IMR-90 (cell line): ENCODE data around the gene MTPN. TPM values are rescaled to one million over a fixed set of nuclear protein-coding genes. Genes with fewer than 3 reads are reported as not detected.

Source experiments
- ATAC-seq: fragments of 200-7000 bp; cut with Tn5 transposase; 2 replicates; pipeline ENCODE4 v1.9.1; 2020; ENCODE audit warnings: low read depth, mild to moderate bottlenecking, moderate library complexity
- BruUV-seq: library from RNA; stranded (reverse); fragments of 400-500 nt; replicated peaks from 2 replicates; lab custom pipeline; 2021; lab: Mats Ljungman, UMichigan
- CTCF ChIA-PET: fragments of 300-600 bp; formaldehyde crosslinking; extraction: SDS; loops from one replicate; lab custom pipeline; 2021; ENCODE audit warnings: antibody characterized with exemption; lab: Yijun Ruan, JAX
- POLR2A ChIA-PET: fragments of 300-600 bp; sonication (Branson Sonifier 250); formaldehyde crosslinking; loops from one replicate; lab custom pipeline; 2022; ENCODE audit warnings: antibody characterized with exemption; ENCODE audit not compliant: unreplicated experiment; lab: Charles Lee
- DNase-seq: peaks from one replicate; pipeline ENCODE4 v3.0.0; 2013
- H2AFZ ChIP-seq: replicated peaks from 2 replicates; pipeline ENCODE3; 2013; ENCODE audit warnings: low read length, mild to moderate bottlenecking; ENCODE audit not compliant: poor library complexity
- H2AK5ac ChIP-seq: 2 replicates; pipeline ENCODE4 v1.6.1; 2013; ENCODE audit warnings: low read depth, low read length, inconsistent platforms
- H2AK9ac ChIP-seq: replicated peaks from 2 replicates; pipeline ENCODE3; 2013; ENCODE audit warnings: mild to moderate bottlenecking, low read depth, low read length, moderate library complexity; ENCODE audit not compliant: poor library complexity
- H2BK120ac ChIP-seq: 2 replicates; pipeline ENCODE4 v1.6.1; 2013; ENCODE audit warnings: low read depth, low read length, inconsistent platforms
- H2BK15ac ChIP-seq: 3 replicates; pipeline ENCODE4 v1.6.1; 2013; ENCODE audit warnings: low read depth, low read length, inconsistent platforms
- H2BK20ac ChIP-seq: 2 replicates; pipeline ENCODE4 v1.6.1; 2013; ENCODE audit warnings: low read depth, mild to moderate bottlenecking, inconsistent platforms, low read length, moderate library complexity
- H2BK5ac ChIP-seq: 2 replicates; pipeline ENCODE4 v1.6.1; 2013; ENCODE audit warnings: mild to moderate bottlenecking, low read depth, low read length, inconsistent platforms; ENCODE audit not compliant: poor library complexity, severe bottlenecking
- H3K14ac ChIP-seq: replicated peaks from 2 replicates; pipeline ENCODE4 v1.6.1; 2013; ENCODE audit warnings: low read depth, low read length, inconsistent platforms
- H3K18ac ChIP-seq: 2 replicates; pipeline ENCODE4 v1.6.1; 2013; ENCODE audit warnings: low read depth, low read length, control low read depth
- H3K23ac ChIP-seq: 2 replicates; pipeline ENCODE4 v1.6.1; 2013; ENCODE audit warnings: low read depth, low read length, inconsistent platforms
- H3K27ac ChIP-seq: 2 replicates; pipeline ENCODE4 v1.5.1; 2013; ENCODE audit warnings: mild to moderate bottlenecking, control low read depth, low read length; ENCODE audit not compliant: insufficient read depth
- H3K27me3 ChIP-seq: 2 replicates; pipeline ENCODE4 v1.6.1; 2013; ENCODE audit warnings: low read length; ENCODE audit not compliant: control insufficient read depth, insufficient read depth
- H3K36me3 ChIP-seq: 2 replicates; pipeline ENCODE4 v1.6.1; 2013; ENCODE audit warnings: low read length, mixed read lengths; ENCODE audit not compliant: control insufficient read depth, insufficient read depth
- H3K4ac ChIP-seq: 2 replicates; pipeline ENCODE4 v1.6.1; 2013; ENCODE audit warnings: low read depth, low read length, inconsistent platforms
- H3K4me1 ChIP-seq: 2 replicates; pipeline ENCODE4 v1.6.1; 2013; ENCODE audit warnings: low read length, mixed read lengths; ENCODE audit not compliant: control insufficient read depth, insufficient read depth
- H3K4me2 ChIP-seq: 2 replicates; pipeline ENCODE4 v1.6.1; 2013; ENCODE audit warnings: low read depth, mild to moderate bottlenecking, control low read depth, low read length, moderate library complexity
- H3K4me3 ChIP-seq: 2 replicates; pipeline ENCODE4 v1.5.1; 2013; ENCODE audit warnings: low read depth, mild to moderate bottlenecking, control low read depth, low read length, moderate library complexity; ENCODE audit not compliant: insufficient read depth
- H3K56ac ChIP-seq: 2 replicates; pipeline ENCODE4 v1.6.1; 2013; ENCODE audit warnings: low read length, inconsistent platforms; ENCODE audit not compliant: insufficient read depth; ENCODE audit errors: extremely low read depth
- H3K79me1 ChIP-seq, 2 experiments: 2 replicates each; pipeline ENCODE4 v1.6.1; 2013; ENCODE audit warnings: low read length in 2 of 2, inconsistent platforms in 1 of 2, low read depth in 1 of 2
- H3K9ac ChIP-seq: 2 replicates; pipeline ENCODE4 v1.6.1; 2013; ENCODE audit warnings: low read depth, low read length, control low read depth
- H3K9me1 ChIP-seq: 2 replicates; pipeline ENCODE4 v1.6.1; 2013; ENCODE audit warnings: low read length, inconsistent platforms; ENCODE audit not compliant: insufficient read depth
- H3K9me3 ChIP-seq: 2 replicates; pipeline ENCODE4 v1.6.1; 2013; ENCODE audit warnings: low read length; ENCODE audit not compliant: control insufficient read depth, insufficient read depth
- H4K20me1 ChIP-seq: 2 replicates; pipeline ENCODE4 v1.6.1; 2013; ENCODE audit warnings: low read length, inconsistent platforms; ENCODE audit not compliant: insufficient read depth
- H4K5ac ChIP-seq: 2 replicates; pipeline ENCODE4 v1.6.1; 2013; ENCODE audit warnings: mild to moderate bottlenecking, low read depth, low read length, control low read depth
- H4K8ac ChIP-seq, 2 experiments: 2 replicates each; pipeline ENCODE4 v1.6.1; 2013; ENCODE audit warnings: low read depth in 2 of 2, low read length in 2 of 2, control low read depth in 1 of 2, inconsistent platforms in 1 of 2
- H4K91ac ChIP-seq: 2 replicates; pipeline ENCODE4 v1.6.1; 2013; ENCODE audit warnings: low read depth, low read length, inconsistent platforms; ENCODE audit not compliant: insufficient read depth
- BHLHE40 ChIP-seq: fragments of 150-350 bp; IDR thresholded peaks from 2 replicates; pipeline ENCODE4 v1.6.1; 2016; ENCODE audit warnings: mild to moderate bottlenecking, low read depth, low read length
- CEBPB ChIP-seq: IDR thresholded peaks from 2 replicates; pipeline ENCODE4 v1.6.1; 2012; ENCODE audit warnings: low read depth, low read length, improper control_type of control experiment
- CHD1 ChIP-seq: IDR thresholded peaks from 2 replicates; pipeline ENCODE4 v1.6.1; 2012; ENCODE audit warnings: low read depth, low read length, improper control_type of control experiment
- FOS ChIP-seq: fragments of 150-350 bp; IDR thresholded peaks from 2 replicates; pipeline ENCODE4 v1.6.1; 2016; ENCODE audit warnings: low read depth, low read length
- MAFK ChIP-seq: IDR thresholded peaks from 2 replicates; pipeline ENCODE4 v1.6.1; 2012; ENCODE audit warnings: low read depth, low read length, improper control_type of control experiment
- MAZ ChIP-seq: IDR thresholded peaks from 2 replicates; pipeline ENCODE4 v1.6.1; 2012; ENCODE audit warnings: low read depth, mild to moderate bottlenecking, low read length, improper control_type of control experiment, moderate library complexity, borderline replicate concordance
- MXI1 ChIP-seq: IDR thresholded peaks from 2 replicates; pipeline ENCODE4 v1.6.1; 2012; ENCODE audit warnings: low read depth, mild to moderate bottlenecking, low read length, moderate library complexity, borderline replicate concordance
- NFE2L2 ChIP-seq: fragments of 150-350 bp; IDR thresholded peaks from 2 replicates; pipeline ENCODE4 v1.6.1; 2016; ENCODE audit warnings: low read depth, mild to moderate bottlenecking, low read length
- POLR2A ChIP-seq: IDR thresholded peaks from 2 replicates; pipeline ENCODE4 v1.6.1; 2012; ENCODE audit warnings: mild to moderate bottlenecking, low read depth, low read length
- RAD21 ChIP-seq: IDR thresholded peaks from 2 replicates; pipeline ENCODE4 v1.6.1; 2012; ENCODE audit warnings: low read length, improper control_type of control experiment
- RCOR1 ChIP-seq: IDR thresholded peaks from 2 replicates; pipeline ENCODE4 v1.6.1; 2012; ENCODE audit warnings: mild to moderate bottlenecking, low read length, improper control_type of control experiment; ENCODE audit not compliant: insufficient replicate concordance
- RFX5 ChIP-seq: IDR thresholded peaks from 2 replicates; pipeline ENCODE4 v1.8.0; 2012; ENCODE audit warnings: low read depth, mild to moderate bottlenecking, low read length, moderate library complexity
- SMC3 ChIP-seq: fragments of 150-350 bp; IDR thresholded peaks from 2 replicates; pipeline ENCODE4 v1.6.1; 2016; ENCODE audit warnings: low read depth, mild to moderate bottlenecking, antibody characterized with exemption, low read length, moderate library complexity
- WGBS, 2 experiments: methylation state at CpG; one replicate each; pipeline versions ENCODE4 v1.1.5 to v1.1.7; 2013; ENCODE audit warnings: missing lambda C conversion rate in 2 of 2; ENCODE audit not compliant: insufficient read length in 1 of 2; ENCODE audit errors: extremely low coverage in 2 of 2; 5-methylcytosine and 5-hydroxymethylcytosine counted together
- dilution Hi-C: fragments of 300-500 bp; cut with HindIII; formaldehyde crosslinking; loops from one replicate; pipeline ENCODE4 v1.14.3; 2018; ENCODE audit warnings: low sequenced_read_pairs; ENCODE audit not compliant: unreplicated experiment
- in situ Hi-C: fragments of 300-500 bp; cut with MboI; formaldehyde crosslinking; loops from 3 replicates; pipeline ENCODE4 v1.14.3; 2019; ENCODE audit warnings: low sequenced_read_pairs, inconsistent platforms, mixed read lengths
- intact Hi-C: fragments of 100-400 bp; cut with micrococcal nuclease; formaldehyde crosslinking; loops from 2 replicates; pipeline ENCODE4 v1.10.0; 2022
- polyA plus RNA-seq, 3 experiments: library from polyadenylated mRNA; depleted of rRNA; stranded (reverse); fragments of >200 nt; gene quantifications; 2 replicates each; pipeline ENCODE4 v1.2.3, GENCODE V29; 2012; ENCODE audit warnings: low replicate concordance in 1 of 3
- total RNA-seq: library from RNA; depleted of rRNA; stranded (reverse); fragments of >200 nt; gene quantifications from 2 replicates; pipeline ENCODE4 v1.2.3, GENCODE V29; 2012
- TF ChIP-seq, protein P1 (sequence below): fragments of 150-350 bp; IDR thresholded peaks from 2 replicates; pipeline ENCODE4 v1.6.1; 2017; ENCODE audit warnings: mild to moderate bottlenecking, antibody characterized with exemption, low read length, low read depth
- TF ChIP-seq, protein P2 (sequence below): fragments of 150-350 bp; IDR thresholded peaks from 2 replicates; pipeline ENCODE4 v1.6.1; 2016; ENCODE audit warnings: low read depth, mild to moderate bottlenecking, low read length, moderate library complexity, borderline replicate concordance
- TF ChIP-seq, protein P3 (sequence below): conservative IDR thresholded peaks from 2 replicates; pipeline ENCODE4 v1.5.1; 2012; ENCODE audit warnings: mild to moderate bottlenecking, low read depth, low read length, improper control_type of control experiment

MTPN gene
- total and polyA plus RNA-seq, 2 of the 4 experiments (the other 2 are of a cell fraction) = 58.8 to 94.4 TPM

DNA sequence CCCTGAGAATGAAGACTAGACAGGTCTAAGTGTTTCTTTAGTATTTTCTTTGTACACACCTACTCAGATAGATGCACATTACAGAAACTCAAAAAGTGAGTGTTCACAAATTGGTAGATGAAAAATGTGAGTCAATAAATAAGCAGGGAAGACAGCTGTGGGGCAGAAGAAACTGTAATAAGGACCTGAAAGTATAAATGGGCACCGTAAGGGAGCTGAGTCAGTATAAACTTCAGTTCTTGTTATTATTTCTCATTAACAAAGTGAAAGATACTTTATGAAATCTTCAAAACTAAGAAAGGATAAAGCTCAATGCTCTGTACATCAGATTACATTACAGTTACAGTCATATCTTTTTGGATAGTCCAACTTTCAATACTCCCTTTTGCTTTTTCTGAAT is 2.5 kb downstream of the MTPN start:
- Histone ChIP-seq H4K20me1 (peaks cover 41% of the 10 kb centered on the region), H3K4ac (no peak overlapping the region), H2AFZ (no peak overlapping the region), H2AK9ac (no peak overlapping the region), H4K91ac (no peak overlapping the region), H4K5ac (no peak overlapping the region), H3K9me3 (no peaks in the 10 kb centered on the region), H2AK5ac (no peak overlapping the region), H3K23ac (no peak overlapping the region), H3K14ac (no peak overlapping the region), H3K79me1 (peaks cover 8 to 34% of the 10 kb centered on the region in 2 experiments; a peak in 3 of 4 replicates), H2BK120ac (no peak overlapping the region), H3K9me1 (0 out of 2 replicates have a peak, but pooled peaks cover 2% of the 10 kb centered on the region), H3K56ac (no peak overlapping the region), H3K4me1 (peaks cover 2% of the 10 kb centered on the region; the same call in 1 of the 2 replicates), H3K27ac (no peak overlapping the region), H3K36me3 (peaks cover 2% of the 10 kb centered on the region; the same call in 1 of the 2 replicates), H3K4me2 (no peak overlapping the region), H4K8ac (no peak overlapping the region), H3K4me3 (no peak overlapping the region), H3K18ac (no peak overlapping the region), H2BK5ac (no peak overlapping the region), H3K9ac (no peak overlapping the region), H3K27me3 (no peaks in the 10 kb centered on the region), H2BK20ac (no peak overlapping the region), H2BK15ac (no peak overlapping the region)
- in situ Hi-C loops = no loop called here
- no TSS peak for BruUV-seq
- DNase-seq = no peak
- TF ChIP-seq MAZ = no peak
- no peak for TF ChIP-seq MAFK
- no peak for TF ChIP-seq MXI1
- no peak for TF ChIP-seq NFE2L2
- TF ChIP-seq RCOR1 = no peak
- TF ChIP-seq FOS = no peak
- TF ChIP-seq CHD1 = no peak
- TF ChIP-seq, protein P1, sequence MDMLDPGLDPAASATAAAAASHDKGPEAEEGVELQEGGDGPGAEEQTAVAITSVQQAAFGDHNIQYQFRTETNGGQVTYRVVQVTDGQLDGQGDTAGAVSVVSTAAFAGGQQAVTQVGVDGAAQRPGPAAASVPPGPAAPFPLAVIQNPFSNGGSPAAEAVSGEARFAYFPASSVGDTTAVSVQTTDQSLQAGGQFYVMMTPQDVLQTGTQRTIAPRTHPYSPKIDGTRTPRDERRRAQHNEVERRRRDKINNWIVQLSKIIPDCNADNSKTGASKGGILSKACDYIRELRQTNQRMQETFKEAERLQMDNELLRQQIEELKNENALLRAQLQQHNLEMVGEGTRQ = no peak
- TF ChIP-seq CEBPB = no peak
- no peak for TF ChIP-seq POLR2A
- TF ChIP-seq RFX5 = no peak
- TF ChIP-seq RAD21 = no peak
- TF ChIP-seq SMC3 = no peak
- TF ChIP-seq, protein P2, sequence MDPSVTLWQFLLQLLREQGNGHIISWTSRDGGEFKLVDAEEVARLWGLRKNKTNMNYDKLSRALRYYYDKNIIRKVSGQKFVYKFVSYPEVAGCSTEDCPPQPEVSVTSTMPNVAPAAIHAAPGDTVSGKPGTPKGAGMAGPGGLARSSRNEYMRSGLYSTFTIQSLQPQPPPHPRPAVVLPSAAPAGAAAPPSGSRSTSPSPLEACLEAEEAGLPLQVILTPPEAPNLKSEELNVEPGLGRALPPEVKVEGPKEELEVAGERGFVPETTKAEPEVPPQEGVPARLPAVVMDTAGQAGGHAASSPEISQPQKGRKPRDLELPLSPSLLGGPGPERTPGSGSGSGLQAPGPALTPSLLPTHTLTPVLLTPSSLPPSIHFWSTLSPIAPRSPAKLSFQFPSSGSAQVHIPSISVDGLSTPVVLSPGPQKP = no peak
- TF ChIP-seq, protein P3, sequence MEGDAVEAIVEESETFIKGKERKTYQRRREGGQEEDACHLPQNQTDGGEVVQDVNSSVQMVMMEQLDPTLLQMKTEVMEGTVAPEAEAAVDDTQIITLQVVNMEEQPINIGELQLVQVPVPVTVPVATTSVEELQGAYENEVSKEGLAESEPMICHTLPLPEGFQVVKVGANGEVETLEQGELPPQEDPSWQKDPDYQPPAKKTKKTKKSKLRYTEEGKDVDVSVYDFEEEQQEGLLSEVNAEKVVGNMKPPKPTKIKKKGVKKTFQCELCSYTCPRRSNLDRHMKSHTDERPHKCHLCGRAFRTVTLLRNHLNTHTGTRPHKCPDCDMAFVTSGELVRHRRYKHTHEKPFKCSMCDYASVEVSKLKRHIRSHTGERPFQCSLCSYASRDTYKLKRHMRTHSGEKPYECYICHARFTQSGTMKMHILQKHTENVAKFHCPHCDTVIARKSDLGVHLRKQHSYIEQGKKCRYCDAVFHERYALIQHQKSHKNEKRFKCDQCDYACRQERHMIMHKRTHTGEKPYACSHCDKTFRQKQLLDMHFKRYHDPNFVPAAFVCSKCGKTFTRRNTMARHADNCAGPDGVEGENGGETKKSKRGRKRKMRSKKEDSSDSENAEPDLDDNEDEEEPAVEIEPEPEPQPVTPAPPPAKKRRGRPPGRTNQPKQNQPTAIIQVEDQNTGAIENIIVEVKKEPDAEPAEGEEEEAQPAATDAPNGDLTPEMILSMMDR = no peak
- TF ChIP-seq BHLHE40 = no peak
- CTCF ChIA-PET = no interaction called here
- intact Hi-C loops = loop anchor here (10.0 kb wide), 1 partner anchor 300 kb away; no protein-coding TSS in a partner anchor
- dilution Hi-C loops = no loop called here
- POLR2A ChIA-PET = no interaction called here
- no CpG with 5 or more reads among the region's 1 CpG for WGBS, 2 experiments
- no peak for ATAC-seq
